CD14-positive monocyte (primary cell): ENCODE results near the gene CPEB2. TPM values are rescaled to one million over a fixed set of nuclear protein-coding genes. Genes with fewer than 3 reads are reported as not detected.

Experiments
- DNase-seq, 3 donors: peaks; one replicate each; pipeline ENCODE4 v3.0.0-alpha.2; 2011 to 2022
- H2AFZ ChIP-seq: 2 replicates; pipeline ENCODE4 v1.6.0; 2012; ENCODE audit warnings: mild to moderate bottlenecking, low read depth, low read length, inconsistent platforms; ENCODE audit not compliant: insufficient read depth, poor library complexity, severe bottlenecking
- H3K27ac ChIP-seq, 2 donors: 1 replicate in 1 of 2; 2 replicates in 1 of 2; pipeline ENCODE4 v1.5.1; 2012 to 2013; ENCODE audit warnings: low read length in 2 of 2, control low read depth in 1 of 2, inconsistent platforms in 1 of 2, low read depth in 1 of 2, mild to moderate bottlenecking in 1 of 2
- H3K27me3 ChIP-seq, 2 donors: one replicate each; pipeline versions ENCODE4 v1.6.0 to v1.6.1; 2011 to 2013; ENCODE audit warnings: low read length in 2 of 2; ENCODE audit not compliant: control insufficient read depth in 2 of 2, insufficient read depth in 2 of 2
- H3K36me3 ChIP-seq, 2 donors: replicated peaks in 1 of 2; 1 replicate in 1 of 2; 2 replicates in 1 of 2; pipeline versions ENCODE4 v1.5.1 to v1.6.1; 2012 to 2013; ENCODE audit warnings: low read length in 2 of 2, control low read depth in 1 of 2, inconsistent platforms in 1 of 2, mild to moderate bottlenecking in 1 of 2; ENCODE audit not compliant: insufficient read depth in 2 of 2, control insufficient read depth in 1 of 2
- H3K4me1 ChIP-seq, 2 donors: 1 replicate in 1 of 2; 2 replicates in 1 of 2; pipeline versions ENCODE4 v1.5.1 to v1.6.1; 2012 to 2013; ENCODE audit warnings: low read length in 2 of 2, control low read depth in 1 of 2, inconsistent platforms in 1 of 2, mild to moderate bottlenecking in 1 of 2, moderate library complexity in 1 of 2; ENCODE audit not compliant: insufficient read depth in 2 of 2, control insufficient read depth in 1 of 2
- H3K4me2 ChIP-seq: replicated peaks from 2 replicates; pipeline ENCODE3; 2012; ENCODE audit warnings: low read length, moderate library complexity, mild to moderate bottlenecking; ENCODE audit not compliant: poor library complexity, severe bottlenecking; ENCODE audit errors: extremely low read depth
- H3K4me3 ChIP-seq, 3 experiments: fragments of 200-600 bp in 1 of 3; sonication (generic) in 1 of 3; replicated peaks in 1 of 3; 1 replicate in 2 of 3; 2 replicates in 1 of 3; pipeline ENCODE4 v1.5.1; 2011 to 2013; ENCODE audit warnings: low read length in 3 of 3, mild to moderate bottlenecking in 3 of 3, control low read depth in 2 of 3, low read depth in 2 of 3, inconsistent platforms in 1 of 3, moderate library complexity in 1 of 3
- H3K79me2 ChIP-seq: 2 replicates; pipeline ENCODE4 v1.6.0; 2012; ENCODE audit warnings: mild to moderate bottlenecking, control low read depth, inconsistent platforms, low read length, moderate library complexity; ENCODE audit not compliant: insufficient read depth
- H3K9ac ChIP-seq: 2 replicates; pipeline ENCODE4 v1.6.0; 2017; ENCODE audit warnings: low read length, mild to moderate bottlenecking; ENCODE audit not compliant: insufficient read depth, poor library complexity, severe bottlenecking
- H3K9me3 ChIP-seq, 2 donors: replicated peaks in 1 of 2; 1 replicate in 1 of 2; 2 replicates in 1 of 2; pipeline versions ENCODE4 v1.5.1 to v1.6.1; 2012 to 2013; ENCODE audit warnings: low read length in 2 of 2, control low read depth in 1 of 2; ENCODE audit not compliant: control insufficient read depth in 1 of 2, insufficient read depth in 1 of 2
- H4K20me1 ChIP-seq: 2 replicates; pipeline ENCODE4 v1.6.0; 2012; ENCODE audit warnings: mild to moderate bottlenecking, low read length, control low read depth, moderate library complexity; ENCODE audit not compliant: insufficient read depth
- H3K27ac Mint-ChIP-seq, 7 donors: one replicate each; pipeline ENCODE4 v1.8.0; 2020; ENCODE audit warnings: mild to moderate bottlenecking in 7 of 7, mixed read lengths in 7 of 7, moderate library complexity in 6 of 7, inconsistent platforms in 2 of 7
- H3K27me3 Mint-ChIP-seq, 3 donors: one replicate each; pipeline ENCODE4 v1.8.0; 2021 to 2022; ENCODE audit warnings: low read depth in 3 of 3, mild to moderate bottlenecking in 3 of 3, mixed read lengths in 3 of 3, moderate library complexity in 3 of 3, inconsistent platforms in 1 of 3
- H3K36me3 Mint-ChIP-seq, 2 donors: one replicate each; pipeline ENCODE4 v1.8.0; 2020; ENCODE audit warnings: mixed read lengths in 2 of 2, inconsistent platforms in 1 of 2, mild to moderate bottlenecking in 1 of 2
- H3K4me1 Mint-ChIP-seq: one replicate; pipeline ENCODE4 v1.8.0; 2020; ENCODE audit warnings: mild to moderate bottlenecking, mixed read lengths
- H3K4me3 Mint-ChIP-seq, 2 donors: one replicate each; pipeline ENCODE4 v1.8.0; 2020; ENCODE audit warnings: mild to moderate bottlenecking in 2 of 2, mixed read lengths in 2 of 2, moderate library complexity in 1 of 2
- H3K9me3 Mint-ChIP-seq, 7 donors: one replicate each; pipeline ENCODE4 v1.8.0; 2020 to 2022; ENCODE audit warnings: mixed read lengths in 7 of 7, mild to moderate bottlenecking in 6 of 7, moderate library complexity in 6 of 7, inconsistent platforms in 2 of 7
- CTCF ChIP-seq: fragments of 200-600 bp; IDR thresholded peaks from one replicate; pipeline ENCODE4 v1.8.0; 2022; ENCODE audit warnings: antibody characterized with exemption, mild to moderate bottlenecking
- WGBS: methylation state at CpG from one replicate; pipeline ENCODE4 v1.1.5; 2013; ENCODE audit warnings: missing lambda C conversion rate; ENCODE audit not compliant: insufficient coverage; 5-methylcytosine and 5-hydroxymethylcytosine counted together
- intact Hi-C, 2 donors: fragments of 100-400 bp; cut with micrococcal nuclease; formaldehyde crosslinking; loops; one replicate each; pipeline versions ENCODE4 v1.15.0 to v1.15.1; 2023
- polyA plus RNA-seq, 3 donors: library from polyadenylated mRNA; depleted of rRNA in 1 of 3; unstranded in 2 of 3; stranded (reverse) in 1 of 3; fragments of 300-500 nt in 2 of 3; fragments of >200 nt in 1 of 3; fragmentation: Illumina TruSeq in 2 of 3; gene quantifications; 1 replicate in 2 of 3; 2 replicates in 1 of 3; pipeline ENCODE4 v1.2.3, GENCODE V29; 2012 to 2021

The CPEB2 gene
- polyA plus RNA-seq, 3 donors = 1.6 to 8.2 (median 1.7) TPM

- H4K20me1 ChIP-seq = peaks cover 96% of the 10 kb centered on the region
- peaks cover 5 to 18% of the 10 kb centered on the region in 2 donors for H3K4me1 ChIP-seq
- Mint-ChIP-seq H3K27me3 (peaks cover 0 to 1% (median 0%) of the 10 kb centered on the region in 3 donors), H3K9me3 (no peaks in the 10 kb centered on the region), H3K4me3 (no peak overlapping the region), H3K27ac (no peak overlapping the region), H3K36me3 (peaks cover 45 to 60% of the 10 kb centered on the region in 2 donors), H3K4me1 (peaks cover 17% of the 10 kb centered on the region)
- peaks cover 66% of the 10 kb centered on the region for H3K79me2 ChIP-seq
- no peak for DNase-seq
- H3K27ac ChIP-seq = no peak overlapping the region
- H3K4me3 ChIP-seq = no peak overlapping the region
- TF ChIP-seq CTCF = no peak
- no peaks in the 10 kb centered on the region for H3K9me3 ChIP-seq
- no peak overlapping the region for H3K4me2 ChIP-seq
- H3K36me3 ChIP-seq = peaks cover 36 to 68% of the 10 kb centered on the region in 2 donors
- H3K9ac ChIP-seq = no peak overlapping the region
- H3K27me3 ChIP-seq = no peaks in the 10 kb centered on the region
- intact Hi-C loops = no loop called here
- no peak overlapping the region for H2AFZ ChIP-seq
Observed at GRCh38 chr4:15010038-15010585, 7.8 kb downstream of the CPEB2 start.

- H2AFZ ChIP-seq = no peak overlapping the region
- H3K4me2 ChIP-seq = no peak overlapping the region
- H3K27me3 ChIP-seq = no peaks in the 10 kb centered on the region
- H3K9ac ChIP-seq = no peak overlapping the region
- H3K79me2 ChIP-seq = peaks cover 59% of the 10 kb centered on the region
- intact Hi-C loops = no loop called here
- H3K9me3 ChIP-seq = no peaks in the 10 kb centered on the region
- peaks cover 0 to 1% (median 0%) of the 10 kb centered on the region in 3 donors for H3K27me3 Mint-ChIP-seq
- 100% methylated on average over 3 of the region's 9 CpGs for WGBS
- H3K4me1 Mint-ChIP-seq = peaks cover 7% of the 10 kb centered on the region
- peaks cover 96% of the 10 kb centered on the region for H4K20me1 ChIP-seq
- H3K4me3 Mint-ChIP-seq = no peak overlapping the region
- TF ChIP-seq CTCF = no peak
- no peak overlapping the region for H3K4me3 ChIP-seq
- H3K27ac ChIP-seq = no peak overlapping the region
- H3K27ac Mint-ChIP-seq = no peak overlapping the region
- H3K9me3 Mint-ChIP-seq = no peaks in the 10 kb centered on the region
- DNase-seq = no peak
- peaks cover 43 to 79% of the 10 kb centered on the region in 2 donors for H3K36me3 ChIP-seq
- peaks cover 53 to 70% of the 10 kb centered on the region in 2 donors for H3K36me3 Mint-ChIP-seq
- H3K4me1 ChIP-seq = peaks cover 0 to 8% of the 10 kb centered on the region in 2 donors
Observed at GRCh38 chr4:15011166-15011565, 8.9 kb downstream of the CPEB2 start.
